Stimulated activated naive CD8-positive, alpha-beta T cell treated with anti-CD3 and anti-CD28 coated beads, Interleukin-15, Interleukin-2, amounts not matched to agents 100 ng/mL and 50 ng/mL, for 24 hours (primary cell): ENCODE data around the gene SF3A2.

Experiments
- H3K27ac Mint-ChIP-seq: one replicate; pipeline ENCODE4 v1.8.0; 2021; ENCODE audit warnings: mild to moderate bottlenecking, mixed read lengths
- H3K27me3 Mint-ChIP-seq: one replicate; pipeline ENCODE4 v1.8.0; 2021; ENCODE audit warnings: mixed read lengths
- H3K36me3 Mint-ChIP-seq: one replicate; pipeline ENCODE4 v1.8.0; 2021; ENCODE audit warnings: low read depth, mixed read lengths
- H3K4me1 Mint-ChIP-seq: one replicate; pipeline ENCODE4 v1.8.0; 2021; ENCODE audit warnings: low read depth, mixed read lengths
- H3K4me3 Mint-ChIP-seq: one replicate; pipeline ENCODE4 v1.8.0; 2021; ENCODE audit warnings: mild to moderate bottlenecking, mixed read lengths
- H3K9me3 Mint-ChIP-seq: one replicate; pipeline ENCODE4 v1.8.0; 2021; ENCODE audit warnings: mixed read lengths

Gene SF3A2

DNA sequence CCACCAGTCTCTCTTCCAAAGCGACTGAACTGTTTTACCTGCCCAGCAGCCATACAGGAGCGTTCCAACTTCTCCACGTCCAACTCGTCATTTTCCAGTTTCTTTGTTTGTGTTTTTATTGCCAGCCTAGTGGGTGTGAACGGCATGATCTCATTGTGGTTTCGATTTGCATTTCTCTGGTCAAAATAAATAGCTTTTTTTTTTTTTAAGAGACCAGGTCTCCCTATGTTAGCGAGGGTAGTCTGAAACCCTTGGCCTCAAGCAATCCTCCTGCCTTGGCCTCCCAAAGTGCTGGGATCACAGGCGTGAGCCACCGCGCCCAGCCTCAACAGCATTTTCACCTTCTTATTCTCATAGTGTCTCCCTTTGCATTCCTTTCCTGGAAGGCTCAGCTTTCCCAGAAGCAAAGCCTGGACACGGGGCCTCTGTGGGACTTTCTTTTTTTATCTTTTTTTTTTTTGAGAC is 23.7 kb downstream of the SF3A2 start:
- H3K27ac Mint-ChIP-seq = no peak overlapping the region
- H3K9me3 Mint-ChIP-seq = no peaks in the 10 kb centered on the region
- peaks cover 30% of the 10 kb centered on the region for H3K4me1 Mint-ChIP-seq
- H3K27me3 Mint-ChIP-seq = no peaks in the 10 kb centered on the region
- H3K36me3 Mint-ChIP-seq = no peaks in the 10 kb centered on the region
- H3K4me3 Mint-ChIP-seq = no peak overlapping the region

DNA sequence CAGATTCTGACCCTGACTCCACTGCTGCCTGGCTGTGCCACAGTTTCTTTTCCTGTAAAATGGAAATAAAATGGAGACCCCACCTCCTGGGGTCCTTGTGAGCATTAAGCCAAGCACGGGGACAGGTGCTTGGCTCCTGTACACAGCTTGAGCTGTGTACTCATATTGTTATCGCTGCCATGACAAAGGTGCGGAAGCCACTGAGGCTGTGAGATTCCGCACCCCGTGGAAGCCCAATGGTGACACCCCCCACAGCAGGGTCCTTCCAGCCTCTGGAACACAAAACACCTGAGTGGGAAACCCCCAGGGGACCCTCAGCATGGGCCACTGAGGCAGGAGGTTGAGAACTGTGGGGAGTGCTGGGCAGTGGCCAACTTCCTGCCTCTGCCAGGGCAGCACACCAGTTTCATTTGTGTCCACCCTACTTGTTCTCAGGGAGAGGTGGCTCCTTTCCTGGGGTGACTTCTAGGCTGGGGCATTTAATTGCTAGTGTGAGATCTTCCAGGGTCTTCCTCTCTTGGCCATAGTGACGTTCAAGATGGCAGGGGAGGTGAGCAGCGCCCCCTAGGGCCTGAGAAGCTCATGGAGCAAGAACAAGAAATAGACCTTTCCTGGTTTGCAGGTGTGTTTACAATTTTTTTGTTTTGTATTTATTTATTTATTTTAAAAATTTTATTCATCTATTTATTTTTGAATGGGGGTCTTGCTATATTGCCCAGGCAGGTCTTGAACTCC is 25.0 kb downstream of the SF3A2 start:
- no peak overlapping the region for H3K27ac Mint-ChIP-seq

DNA sequence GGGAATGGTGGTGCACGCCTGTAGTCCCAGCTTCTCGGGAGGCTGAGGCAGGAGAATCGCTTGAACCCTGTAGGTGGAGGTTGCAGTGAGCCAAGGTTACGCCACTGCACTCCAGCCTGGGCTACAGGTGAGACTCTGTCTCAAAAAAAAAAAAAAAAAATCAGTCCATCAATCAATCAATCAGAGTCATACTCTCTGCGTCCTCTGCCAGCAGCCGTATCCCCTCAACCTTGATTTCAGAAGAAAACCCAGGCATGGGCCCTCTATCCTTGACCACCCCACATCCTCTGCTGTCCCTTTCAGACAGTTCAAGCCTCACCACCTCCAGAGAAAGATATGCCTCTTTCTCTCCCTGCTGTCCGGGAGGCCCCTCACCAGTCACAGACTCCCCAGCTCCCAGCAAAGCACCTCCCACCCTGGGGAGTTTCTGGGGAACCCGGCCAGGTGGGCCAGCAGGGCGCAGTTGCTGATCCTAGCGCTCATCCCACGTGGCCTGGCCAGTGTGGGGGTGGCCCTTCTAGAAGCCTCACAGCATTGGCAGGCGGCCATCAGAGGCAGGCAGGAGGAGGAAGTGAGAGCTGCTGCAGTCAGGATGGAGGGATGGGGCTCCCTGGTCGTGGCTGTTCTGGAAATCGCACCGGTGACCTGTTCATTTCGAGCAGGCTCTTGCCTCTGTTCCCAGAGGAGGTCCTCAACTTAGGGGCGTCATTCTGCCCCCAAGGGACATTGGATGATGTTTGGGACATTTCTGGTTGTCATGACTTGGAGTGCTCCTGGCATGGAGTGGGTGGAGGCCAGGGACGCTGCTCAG is 29.8 kb downstream of the SF3A2 start:
- Mint-ChIP-seq H3K27me3 (no peaks in the 10 kb centered on the region), H3K27ac (peak overlapping the region; percentile 41), H3K9me3 (no peaks in the 10 kb centered on the region), H3K4me3 (no peak overlapping the region), H3K36me3 (peaks cover 2% of the 10 kb centered on the region), H3K4me1 (peaks cover 27% of the 10 kb centered on the region)

More for the DNA sequence above, 25.0 kb downstream of the SF3A2 start:
- Mint-ChIP-seq H3K36me3 (no peaks in the 10 kb centered on the region), H3K4me3 (no peak overlapping the region), H3K27me3 (no peaks in the 10 kb centered on the region), H3K9me3 (no peaks in the 10 kb centered on the region), H3K4me1 (peaks cover 38% of the 10 kb centered on the region)

DNA sequence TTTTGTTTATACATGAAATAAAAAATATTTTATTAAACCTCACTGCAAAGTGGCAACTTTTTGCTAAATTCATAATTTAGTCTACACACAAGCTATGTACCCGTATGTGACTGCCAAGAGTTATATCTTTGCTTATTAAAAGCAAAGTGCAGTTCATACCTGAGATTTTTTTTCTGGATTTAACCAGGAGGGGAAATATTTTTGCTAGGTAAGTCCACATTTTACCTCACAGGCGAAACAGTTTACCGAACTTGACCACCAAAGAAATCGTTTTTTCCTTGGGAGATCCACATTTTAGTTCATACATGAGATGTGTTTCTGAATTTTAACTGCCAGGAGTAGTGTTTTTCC is 31.8 kb downstream of the SF3A2 start:
- H3K9me3 Mint-ChIP-seq = no peaks in the 10 kb centered on the region
- H3K27me3 Mint-ChIP-seq = no peaks in the 10 kb centered on the region
- peak overlapping the region; percentile 79 for H3K27ac Mint-ChIP-seq
- H3K4me1 Mint-ChIP-seq = peaks cover 40% of the 10 kb centered on the region
- H3K4me3 Mint-ChIP-seq = peak overlapping the region; percentile 93
- H3K36me3 Mint-ChIP-seq = peaks cover 19% of the 10 kb centered on the region

DNA sequence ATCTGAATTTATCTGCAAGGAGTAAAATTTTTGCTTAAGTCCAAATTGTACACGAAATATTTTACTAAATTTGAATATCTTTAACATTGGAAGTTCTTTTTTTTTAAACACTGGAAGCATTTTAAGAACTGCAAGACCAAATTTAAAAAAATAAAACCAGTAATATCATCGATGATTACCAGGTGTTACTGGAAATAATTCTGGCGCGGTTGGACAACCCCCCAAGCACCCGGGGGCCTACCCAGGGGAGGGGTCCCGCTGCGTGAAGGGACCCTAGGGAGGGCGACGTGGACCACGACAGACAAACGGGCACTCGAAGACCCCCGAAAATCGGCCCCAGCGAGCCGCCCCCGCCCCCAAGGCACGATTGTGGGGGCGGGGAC is 32.2 kb downstream of the SF3A2 start:
- H3K27ac Mint-ChIP-seq = peak overlapping the region; percentile 79
- H3K4me1 Mint-ChIP-seq = peaks cover 43% of the 10 kb centered on the region
- H3K36me3 Mint-ChIP-seq = peaks cover 23% of the 10 kb centered on the region
- no peaks in the 10 kb centered on the region for H3K9me3 Mint-ChIP-seq
- H3K4me3 Mint-ChIP-seq = peak overlapping the region; percentile 93
- no peaks in the 10 kb centered on the region for H3K27me3 Mint-ChIP-seq

DNA sequence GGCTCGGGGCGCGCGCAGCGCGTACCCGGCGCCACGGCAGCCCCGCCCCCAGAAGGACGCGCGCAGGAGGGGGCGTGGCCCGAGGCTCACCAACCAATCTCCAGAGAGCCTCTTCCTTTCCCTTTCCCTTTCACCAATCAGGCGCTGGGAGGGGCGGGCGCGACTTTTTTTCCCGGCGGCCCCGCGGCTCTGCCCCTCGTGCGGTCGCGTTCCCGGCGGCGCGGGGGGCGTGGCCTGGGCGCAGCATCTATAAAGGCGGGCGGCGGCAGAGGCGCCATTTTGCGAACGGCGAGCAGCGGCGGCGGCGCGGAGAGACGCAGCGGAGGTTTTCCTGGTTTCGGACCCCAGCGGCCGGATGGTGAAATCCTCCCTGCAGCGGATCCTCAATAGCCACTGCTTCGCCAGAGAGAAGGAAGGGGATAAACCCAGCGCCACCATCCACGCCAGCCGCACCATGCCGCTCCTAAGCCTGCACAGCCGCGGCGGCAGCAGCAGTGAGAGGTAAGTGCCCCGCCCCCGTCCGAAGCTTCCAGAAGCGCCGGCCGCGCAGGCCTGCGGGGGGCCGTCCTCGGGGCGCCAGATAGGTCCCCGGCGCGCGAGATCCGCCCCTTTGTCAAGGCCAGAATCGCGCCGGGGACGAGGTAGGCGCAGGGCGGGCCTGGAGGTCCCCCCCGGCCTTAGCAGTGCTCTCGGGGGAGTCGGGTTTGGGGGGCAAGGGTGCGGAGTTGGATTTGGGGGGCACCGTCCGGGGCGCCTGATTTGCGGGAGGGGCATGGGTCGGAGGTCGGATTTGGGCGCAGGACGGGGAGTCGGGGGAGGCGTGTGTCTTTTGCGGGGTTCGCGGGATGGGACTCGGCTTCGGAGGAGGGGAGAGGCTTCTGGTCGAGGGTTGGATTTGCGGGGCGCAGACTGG is 32.9 kb downstream of the SF3A2 start:
- Mint-ChIP-seq H3K4me3 (peak overlapping the region; percentile 93), H3K4me1 (peaks cover 50% of the 10 kb centered on the region), H3K27me3 (no peaks in the 10 kb centered on the region), H3K36me3 (peaks cover 29% of the 10 kb centered on the region), H3K9me3 (no peaks in the 10 kb centered on the region), H3K27ac (peak overlapping the region; percentile 88)

DNA sequence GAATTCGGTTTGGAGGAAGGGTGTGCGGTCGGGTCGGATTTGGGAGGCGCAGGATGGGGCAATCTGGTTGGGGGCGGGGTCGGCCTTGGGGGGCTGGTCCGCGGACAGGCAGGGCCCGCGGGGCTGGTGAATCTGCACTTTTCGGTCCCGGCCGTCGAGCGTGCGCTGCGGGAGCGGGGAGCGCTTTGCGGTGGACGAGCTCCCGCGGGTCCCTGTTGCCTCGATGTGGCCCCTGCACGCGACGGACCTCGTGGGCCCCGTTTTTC is 33.5 kb downstream of the SF3A2 start:
- Mint-ChIP-seq H3K9me3 (no peaks in the 10 kb centered on the region), H3K27me3 (no peaks in the 10 kb centered on the region), H3K4me3 (peak overlapping the region; percentile 93), H3K36me3 (peaks cover 32% of the 10 kb centered on the region), H3K4me1 (peaks cover 52% of the 10 kb centered on the region), H3K27ac (peak overlapping the region; percentile 88)

DNA sequence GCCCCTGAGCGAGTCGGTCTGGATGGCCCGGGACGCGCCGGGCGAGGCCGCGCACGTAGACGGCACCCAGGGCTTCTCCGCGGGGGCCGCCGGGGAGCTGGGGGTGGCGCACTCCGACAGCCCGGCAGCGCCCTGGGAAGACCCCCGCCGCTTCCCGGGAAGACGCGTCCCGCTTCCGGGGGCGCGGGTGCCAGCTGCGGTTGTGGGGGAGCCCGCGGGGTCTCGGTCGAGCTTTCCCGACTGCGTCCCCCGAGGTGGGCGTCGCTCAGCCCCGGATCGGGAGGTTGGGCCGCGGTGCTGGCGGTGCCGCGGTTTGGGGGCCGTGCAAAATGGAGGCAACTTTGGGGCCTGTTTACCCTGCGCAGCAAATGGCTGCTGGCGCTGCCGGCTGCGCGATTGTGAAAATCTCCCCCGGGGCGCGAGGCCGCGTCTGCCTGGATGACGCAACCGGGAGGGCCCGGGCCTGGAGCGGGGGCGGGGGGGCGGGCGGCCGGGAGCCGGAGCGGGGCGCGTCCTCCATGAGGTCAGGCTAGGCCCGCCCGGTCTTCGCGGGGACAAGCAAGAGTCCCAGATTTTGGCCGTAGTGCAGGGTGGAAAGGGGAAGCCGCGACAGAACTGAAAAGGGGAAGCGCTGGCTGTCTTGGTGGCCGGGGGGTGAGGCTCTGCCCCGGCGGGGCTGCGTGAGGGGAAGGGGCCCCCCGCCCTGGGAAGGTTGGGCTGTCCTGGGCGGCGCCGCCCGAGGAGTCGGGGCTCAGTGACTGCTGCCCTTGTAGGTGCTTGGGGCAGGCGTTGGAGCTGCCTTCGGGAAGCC is 34.0 kb downstream of the SF3A2 start:
- Mint-ChIP-seq H3K36me3 (peaks cover 33% of the 10 kb centered on the region), H3K27ac (peak overlapping the region; percentile 88), H3K4me1 (peaks cover 53% of the 10 kb centered on the region), H3K27me3 (no peaks in the 10 kb centered on the region), H3K4me3 (peak overlapping the region; percentile 93), H3K9me3 (no peaks in the 10 kb centered on the region)

DNA sequence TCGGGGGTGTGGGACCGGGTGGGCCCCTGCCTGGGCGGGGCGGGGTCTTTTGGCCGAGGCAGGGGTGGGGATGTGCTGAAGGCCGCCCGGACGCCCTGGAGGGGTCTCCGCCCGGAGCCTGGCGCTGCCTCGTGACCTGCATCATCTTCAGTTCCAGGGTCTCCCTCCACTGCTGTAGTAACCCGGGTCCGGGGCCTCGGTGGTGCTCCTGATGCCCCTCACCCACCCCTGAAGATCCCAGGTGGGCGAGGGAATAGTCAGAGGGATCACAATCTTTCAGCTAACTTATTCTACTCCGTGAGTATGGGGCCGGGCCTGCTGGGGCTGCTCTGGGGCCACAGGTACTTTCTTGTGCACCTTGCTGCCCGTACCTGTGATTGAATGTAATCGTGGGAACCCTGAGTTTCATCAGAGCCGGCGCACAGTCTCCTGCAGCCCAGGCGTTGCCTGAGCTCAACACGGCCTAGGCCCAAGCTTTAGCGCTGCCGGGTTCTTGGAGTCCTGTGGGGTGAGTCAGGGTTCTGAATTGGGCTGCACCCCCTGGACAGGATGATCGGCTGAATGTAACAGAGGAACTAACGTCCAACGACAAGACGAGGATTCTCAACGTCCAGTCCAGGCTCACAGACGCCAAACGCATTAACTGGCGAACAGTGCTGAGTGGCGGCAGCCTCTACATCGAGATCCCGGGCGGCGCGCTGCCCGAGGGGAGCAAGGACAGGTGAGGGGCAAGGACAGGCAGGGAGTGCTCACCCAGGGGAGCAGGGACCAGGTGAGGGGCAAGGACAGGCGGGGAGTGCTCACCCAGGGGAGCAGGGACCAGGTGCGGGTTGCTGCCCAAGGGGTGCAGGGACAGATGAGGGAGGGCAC is 34.8 kb downstream of the SF3A2 start:
- Mint-ChIP-seq H3K27me3 (no peaks in the 10 kb centered on the region), H3K27ac (peak overlapping the region; percentile 95), H3K36me3 (peaks cover 33% of the 10 kb centered on the region), H3K4me3 (peak overlapping the region; percentile 93), H3K4me1 (peaks cover 47% of the 10 kb centered on the region), H3K9me3 (no peaks in the 10 kb centered on the region)

DNA sequence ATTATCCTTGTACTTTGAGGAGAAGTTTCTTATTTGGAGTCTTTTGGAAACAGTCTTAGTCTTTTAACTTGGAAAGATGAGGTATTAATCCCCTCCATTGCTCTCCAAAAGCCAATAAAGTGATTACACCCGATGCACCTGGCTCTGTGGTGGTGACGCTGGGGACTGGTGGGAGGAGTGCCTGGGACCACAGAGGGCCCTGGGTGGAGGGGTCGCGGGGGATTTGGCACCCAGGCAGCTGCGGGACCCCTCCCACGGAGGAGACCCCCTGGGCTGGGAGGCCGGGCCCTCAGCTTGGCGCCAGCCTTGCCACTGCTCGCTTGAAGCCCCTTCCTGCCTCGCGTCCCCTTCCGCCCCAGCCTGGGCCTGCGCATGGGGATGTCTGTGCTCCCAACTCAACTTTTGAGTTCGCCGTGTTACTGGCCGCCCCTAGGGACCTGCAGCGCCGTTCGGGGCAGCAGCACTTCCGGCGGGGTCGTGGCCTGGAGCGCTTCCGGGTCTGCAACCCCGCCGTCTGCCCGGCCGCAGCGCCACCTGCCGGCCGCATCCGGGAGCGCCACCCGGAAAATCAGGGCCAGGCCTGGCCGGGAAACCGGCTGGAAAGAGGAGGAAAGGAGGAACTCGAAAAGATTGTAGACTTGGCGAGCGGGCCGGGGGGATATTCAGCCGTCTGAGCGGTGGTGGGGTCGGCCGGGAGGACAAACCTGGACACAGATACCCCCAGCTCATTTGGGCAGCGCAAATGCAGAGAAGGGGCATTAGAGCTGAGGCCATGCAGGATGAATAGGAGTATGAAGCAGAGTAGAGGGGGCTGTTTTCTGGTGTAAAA is 36.9 kb downstream of the SF3A2 start:
- H3K36me3 Mint-ChIP-seq = peaks cover 33% of the 10 kb centered on the region
- H3K9me3 Mint-ChIP-seq = no peaks in the 10 kb centered on the region
- H3K4me3 Mint-ChIP-seq = peak overlapping the region; percentile 93
- H3K27ac Mint-ChIP-seq = peak overlapping the region; percentile 84
- peaks cover 32% of the 10 kb centered on the region for H3K4me1 Mint-ChIP-seq
- H3K27me3 Mint-ChIP-seq = no peaks in the 10 kb centered on the region

DNA sequence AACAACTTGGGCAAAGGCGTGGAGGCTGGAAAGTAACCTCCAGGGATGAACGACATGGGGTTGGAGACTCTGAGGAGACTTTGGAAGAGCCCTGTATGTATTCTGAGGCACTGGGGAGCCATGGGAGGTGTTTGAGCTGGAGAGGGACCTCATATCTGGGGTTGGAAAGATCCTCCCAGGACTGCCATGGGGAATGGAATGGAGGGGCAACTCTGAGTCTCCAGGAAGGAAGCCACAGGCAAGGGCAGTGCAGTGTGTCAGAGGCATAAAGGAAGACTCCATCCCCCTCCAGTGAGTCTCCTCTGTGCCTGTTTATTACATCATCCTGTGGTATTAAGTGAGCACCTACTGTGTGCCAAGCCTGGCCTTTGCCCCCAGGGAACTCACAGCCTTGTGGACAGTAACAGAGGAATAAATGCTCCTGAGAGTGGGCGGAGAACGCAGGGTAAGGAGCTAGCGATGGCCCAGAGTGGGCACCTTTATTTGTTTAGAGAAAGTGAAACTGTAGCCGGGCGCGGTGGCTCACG is 37.6 kb downstream of the SF3A2 start:
- peaks cover 30% of the 10 kb centered on the region for H3K4me1 Mint-ChIP-seq
- H3K27ac Mint-ChIP-seq = peak overlapping the region; percentile 76
- peaks cover 33% of the 10 kb centered on the region for H3K36me3 Mint-ChIP-seq
- no peaks in the 10 kb centered on the region for H3K9me3 Mint-ChIP-seq
- peak overlapping the region; percentile 93 for H3K4me3 Mint-ChIP-seq
- H3K27me3 Mint-ChIP-seq = no peaks in the 10 kb centered on the region

DNA sequence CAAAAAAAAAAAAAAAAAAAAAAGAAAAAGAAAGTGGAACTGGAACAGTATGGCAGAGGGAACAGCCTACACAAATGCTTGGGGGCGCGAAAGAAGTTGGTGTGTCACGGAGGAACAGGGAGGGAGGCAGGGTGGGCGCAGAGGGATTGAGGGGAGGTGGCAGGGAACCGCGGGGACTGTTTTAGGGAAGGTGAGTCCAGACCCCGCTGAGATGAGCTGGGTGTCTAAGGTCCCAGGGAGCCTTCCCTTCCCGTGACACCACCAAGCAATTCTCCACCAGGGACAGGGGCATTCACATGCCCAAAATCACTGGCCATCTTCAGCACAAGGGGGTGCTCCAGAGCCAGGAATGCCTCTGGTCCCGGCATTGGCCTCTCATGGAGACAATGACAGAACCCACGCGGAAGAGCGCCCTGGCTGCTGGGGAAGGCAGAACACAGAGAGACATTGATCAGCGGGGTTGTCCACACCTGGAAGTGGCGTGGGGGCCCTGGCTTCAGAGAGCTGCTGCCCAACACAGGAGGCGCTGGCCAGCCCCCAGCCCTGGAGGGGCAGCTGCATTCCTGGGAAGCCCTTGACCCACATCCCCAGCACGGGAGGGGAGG is 38.4 kb downstream of the SF3A2 start:
- Mint-ChIP-seq H3K27ac (peak overlapping the region; percentile 63), H3K9me3 (no peaks in the 10 kb centered on the region), H3K4me3 (no peak overlapping the region), H3K27me3 (no peaks in the 10 kb centered on the region), H3K36me3 (peaks cover 33% of the 10 kb centered on the region), H3K4me1 (peaks cover 30% of the 10 kb centered on the region)
